ENCODE data around the gene GALM.

The GALM gene

DNA sequence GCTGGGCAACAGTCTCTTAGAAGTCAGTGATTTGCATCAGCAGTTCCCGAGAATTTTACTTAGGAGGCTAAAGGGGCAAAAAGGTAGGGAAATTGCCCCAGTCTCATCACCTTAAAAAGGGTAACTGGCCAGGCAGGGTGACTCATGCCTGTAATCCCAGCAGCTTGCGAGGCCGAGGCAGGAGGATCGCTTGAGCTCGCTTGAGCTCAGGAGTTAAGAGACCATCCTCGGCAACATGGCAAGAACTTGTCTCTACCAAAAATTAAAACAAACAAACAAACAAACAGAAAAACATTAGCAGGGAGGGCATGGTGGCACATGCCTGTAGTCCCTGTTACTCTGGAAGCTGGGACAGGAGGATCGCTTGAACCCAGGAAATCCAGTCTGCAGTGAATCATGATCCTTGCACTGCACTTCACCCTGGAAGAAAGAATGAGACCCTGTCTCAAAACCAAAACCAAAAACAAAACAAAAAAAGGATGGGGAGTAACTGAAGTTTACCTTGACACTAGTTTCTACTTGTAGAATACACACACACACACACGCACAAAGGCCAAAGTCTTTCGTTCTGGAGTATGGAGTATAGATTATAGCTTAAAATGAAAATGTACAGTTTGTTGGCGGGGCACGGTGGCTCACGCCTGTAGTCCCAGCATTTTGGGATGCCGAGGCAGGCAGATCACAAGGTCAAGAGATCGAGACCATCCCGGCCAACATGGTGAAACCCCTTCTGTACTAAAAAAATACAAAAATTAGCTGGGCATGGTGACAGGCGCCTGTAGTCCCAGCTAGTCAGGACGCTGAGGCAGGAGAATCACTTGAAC, 109.4 kb downstream of the GALM start:
- no peak for DNase-seq
- Mint-ChIP-seq H3K4me1 (peaks cover 20% of the 10 kb centered on the region), H3K36me3 (peaks cover 5% of the 10 kb centered on the region), H3K9me3 (no peaks in the 10 kb centered on the region), H3K4me3 (no peak overlapping the region), H3K27me3 (peaks cover 42% of the 10 kb centered on the region), H3K27ac (no peak overlapping the region)
- CTCF ChIA-PET: no interaction called here

DNA sequence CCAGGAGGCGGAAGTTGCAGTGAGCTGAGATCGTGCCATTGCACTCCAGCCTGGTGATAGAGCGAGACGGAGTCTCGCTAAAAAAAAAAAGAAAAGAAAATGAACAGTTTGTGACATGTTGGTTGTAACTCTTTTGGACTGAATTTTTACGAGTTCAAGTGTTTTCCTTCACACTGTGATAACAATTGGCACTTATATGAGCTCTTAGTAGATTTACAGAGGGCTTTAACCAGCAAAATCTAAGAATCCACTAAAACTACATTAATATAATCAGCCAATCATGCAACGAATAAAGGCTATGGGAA, 110.0 kb downstream of the GALM start:
- Mint-ChIP-seq H3K4me1 (peaks cover 20% of the 10 kb centered on the region), H3K27ac (no peak overlapping the region), H3K36me3 (peaks cover 5% of the 10 kb centered on the region), H3K27me3 (peaks cover 42% of the 10 kb centered on the region), H3K4me3 (no peak overlapping the region), H3K9me3 (no peaks in the 10 kb centered on the region)
- CTCF ChIA-PET: interaction anchor here (0.7 kb wide), 1 partner anchor 10 kb away, joined by 3 read pairs; no protein-coding TSS in a partner anchor
- DNase-seq: no peak

DNA sequence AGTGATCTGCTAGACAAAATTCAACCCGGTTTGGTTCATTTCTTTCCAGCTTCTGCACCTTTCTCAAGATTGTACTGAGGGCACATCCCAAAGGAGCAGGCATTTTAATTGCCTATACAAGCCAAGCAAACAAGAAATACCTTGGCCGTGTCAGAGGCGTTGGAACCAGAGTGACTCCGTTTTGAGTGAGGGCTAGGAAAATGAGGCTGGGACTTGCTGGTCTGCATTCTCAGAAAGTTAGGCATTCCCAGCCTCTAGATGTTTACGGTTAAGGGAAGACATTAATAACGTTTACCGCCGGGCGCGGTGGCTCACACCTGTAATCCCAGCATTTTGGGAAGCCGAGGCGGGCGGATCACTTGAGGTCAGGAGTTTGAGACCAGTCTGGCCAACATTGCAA, 110.6 kb downstream of the GALM start:
- Mint-ChIP-seq H3K27me3 (peaks cover 42% of the 10 kb centered on the region), H3K4me1 (peaks cover 20% of the 10 kb centered on the region), H3K4me3 (peak overlapping the region; percentile 49), H3K9me3 (no peaks in the 10 kb centered on the region), H3K27ac (no peak overlapping the region), H3K36me3 (peaks cover 9% of the 10 kb centered on the region)
- DNase-seq: no peak
- CTCF ChIA-PET: interaction anchor here (0.7 to 1.5 kb wide), 2 partner anchors 11 to 32 kb away, joined by 3 to 4 read pairs; no protein-coding TSS in a partner anchor

DNA sequence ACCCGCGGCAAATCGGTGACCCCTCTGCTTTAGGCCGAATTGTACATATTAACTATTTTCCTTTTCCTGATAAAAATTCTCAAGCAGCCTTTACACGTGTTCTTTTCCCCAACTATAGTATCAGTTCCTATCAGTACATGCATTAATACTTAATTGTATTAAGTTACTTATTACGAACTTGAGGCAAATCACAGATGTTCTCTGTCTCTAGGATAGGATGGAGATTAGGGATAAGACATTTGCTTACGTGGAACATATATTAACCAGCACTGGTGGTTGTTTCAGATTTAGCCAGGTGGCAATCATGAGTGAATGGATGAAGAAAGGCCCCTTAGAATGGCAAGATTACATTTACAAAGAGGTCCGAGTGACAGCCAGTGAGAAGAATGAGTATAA, 112.8 kb downstream of the GALM start:
- peaks cover 21% of the 10 kb centered on the region for H3K4me1 Mint-ChIP-seq
- no peaks in the 10 kb centered on the region for H3K9me3 Mint-ChIP-seq
- H3K36me3 Mint-ChIP-seq: peaks cover 12% of the 10 kb centered on the region
- DNase-seq: no peak
- H3K27ac Mint-ChIP-seq: peak overlapping the region; percentile 94
- H3K4me3 Mint-ChIP-seq: peak overlapping the region; percentile 99
- CTCF ChIA-PET: no interaction called here
- H3K27me3 Mint-ChIP-seq: peaks cover 32% of the 10 kb centered on the region

DNA sequence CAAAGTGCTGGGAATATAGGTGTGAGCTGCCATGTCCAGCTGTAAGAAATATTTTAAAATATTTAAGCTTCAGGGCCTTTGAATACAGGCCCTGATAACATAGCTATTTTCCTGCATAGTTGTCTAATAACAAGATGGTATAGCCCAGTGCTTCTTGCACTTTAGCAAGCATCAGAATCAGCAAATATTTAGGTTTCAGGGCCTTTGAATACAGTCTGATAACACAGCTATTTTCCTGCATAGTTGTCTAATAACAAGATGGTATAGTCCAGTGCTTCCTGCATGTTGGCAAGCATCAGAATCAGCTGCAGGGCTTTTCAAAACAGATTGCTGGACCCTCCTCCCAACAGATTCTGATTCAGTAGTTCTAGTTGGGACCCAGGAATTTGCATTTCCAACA, 117.7 kb downstream of the GALM start:
- CTCF ChIA-PET: interaction anchor here (1.3 kb wide), 1 partner anchor 32 kb away, joined by 4 read pairs; the partner anchor contains the start of gene SRSF7
- no peaks in the 10 kb centered on the region for H3K9me3 Mint-ChIP-seq
- no peak for DNase-seq
- no peak overlapping the region for H3K4me3 Mint-ChIP-seq
- H3K36me3 Mint-ChIP-seq: peaks cover 7% of the 10 kb centered on the region
- no peak overlapping the region for H3K27ac Mint-ChIP-seq
- H3K4me1 Mint-ChIP-seq: peaks cover 8% of the 10 kb centered on the region
- H3K27me3 Mint-ChIP-seq: no peaks in the 10 kb centered on the region

Data from activated naive CD4-positive, alpha-beta T cell treated with anti-CD3 and anti-CD28 coated beads, Interleukin-2, amount 10 ng/mL, durations not matched to agents 7 days and 5 days (primary cell).